GM21423 (cell line): Measurements from ENCODE around the gene EAPP.
"Not testable (repeated sequence)": the region's sequence is repeated elsewhere in the genome, so short reads cannot be mapped to it uniquely, and the experiment has no call there.

Experiments used
- ATAC-seq: cut with Tn5 transposase; IDR thresholded peaks from one replicate; pipeline ENCODE4 v1.9.1; 2021; ENCODE audit warnings: mild to moderate bottlenecking, moderate library complexity; ENCODE audit not compliant: unreplicated experiment

Gene EAPP, protein sequence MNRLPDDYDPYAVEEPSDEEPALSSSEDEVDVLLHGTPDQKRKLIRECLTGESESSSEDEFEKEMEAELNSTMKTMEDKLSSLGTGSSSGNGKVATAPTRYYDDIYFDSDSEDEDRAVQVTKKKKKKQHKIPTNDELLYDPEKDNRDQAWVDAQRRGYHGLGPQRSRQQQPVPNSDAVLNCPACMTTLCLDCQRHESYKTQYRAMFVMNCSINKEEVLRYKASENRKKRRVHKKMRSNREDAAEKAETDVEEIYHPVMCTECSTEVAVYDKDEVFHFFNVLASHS

DNA sequence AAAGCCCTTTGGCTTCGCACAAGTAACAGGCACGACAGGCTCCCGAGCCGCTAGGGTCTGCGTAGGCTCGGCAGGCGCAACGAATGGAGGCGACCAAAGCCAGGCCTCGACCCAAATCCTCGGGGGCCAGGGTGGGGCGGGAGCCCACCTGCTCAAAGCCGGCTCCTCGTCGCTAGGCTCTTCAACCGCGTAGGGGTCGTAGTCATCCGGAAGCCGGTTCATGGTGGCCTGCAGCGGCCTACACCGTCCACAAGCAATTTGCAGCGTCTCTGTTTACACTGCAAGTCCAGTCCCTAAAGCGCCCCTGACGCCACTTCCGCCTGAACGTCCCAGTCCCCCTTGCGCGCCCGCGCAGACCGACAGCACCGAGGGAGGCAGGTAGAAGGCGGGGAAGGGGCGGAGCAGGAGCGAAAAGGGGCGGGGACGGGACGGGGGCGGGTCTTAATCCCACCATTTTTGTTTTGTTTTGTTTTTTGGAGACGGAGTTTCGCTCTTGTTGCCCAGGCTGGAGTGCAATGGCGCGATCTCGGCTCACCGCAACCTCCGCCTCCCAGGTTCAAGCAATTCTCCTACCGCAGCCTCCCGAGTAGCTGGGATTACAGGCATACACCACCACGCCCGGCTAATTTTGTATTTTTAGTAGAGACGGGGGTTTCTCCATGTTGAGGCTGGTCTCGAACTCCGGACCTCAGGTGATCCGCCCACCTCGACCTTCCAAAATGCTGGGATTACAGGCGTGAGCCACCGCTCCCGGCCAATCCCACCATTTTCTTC is at the start of gene EAPP:
Gene EAPP (minus strand): TSS at position 295 of the 774 bp plus-strand sequence. CDS start 73 bp downstream, at position 222.
- ATAC-seq = peak; percentile 100

DNA sequence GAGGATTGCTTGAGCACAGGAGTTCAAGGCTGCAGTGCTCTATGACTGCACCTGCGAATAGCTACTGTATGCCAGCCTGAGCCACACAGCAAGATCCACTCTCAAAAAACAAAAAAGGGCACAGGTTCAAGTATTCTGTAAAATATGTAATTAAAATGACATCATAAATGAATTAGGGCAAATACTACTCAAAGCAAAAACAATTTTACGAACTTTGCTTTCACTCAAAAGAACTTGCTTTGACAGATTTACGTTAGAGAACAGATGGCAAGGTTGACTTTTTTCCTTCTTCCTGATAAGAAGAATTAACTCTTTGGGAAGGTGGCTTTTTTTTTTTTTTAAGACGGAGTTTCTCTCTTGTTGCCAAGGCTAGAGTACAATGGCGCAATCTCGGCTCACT is 44.0 kb upstream of the EAPP start:
- ATAC-seq = no peak

DNA sequence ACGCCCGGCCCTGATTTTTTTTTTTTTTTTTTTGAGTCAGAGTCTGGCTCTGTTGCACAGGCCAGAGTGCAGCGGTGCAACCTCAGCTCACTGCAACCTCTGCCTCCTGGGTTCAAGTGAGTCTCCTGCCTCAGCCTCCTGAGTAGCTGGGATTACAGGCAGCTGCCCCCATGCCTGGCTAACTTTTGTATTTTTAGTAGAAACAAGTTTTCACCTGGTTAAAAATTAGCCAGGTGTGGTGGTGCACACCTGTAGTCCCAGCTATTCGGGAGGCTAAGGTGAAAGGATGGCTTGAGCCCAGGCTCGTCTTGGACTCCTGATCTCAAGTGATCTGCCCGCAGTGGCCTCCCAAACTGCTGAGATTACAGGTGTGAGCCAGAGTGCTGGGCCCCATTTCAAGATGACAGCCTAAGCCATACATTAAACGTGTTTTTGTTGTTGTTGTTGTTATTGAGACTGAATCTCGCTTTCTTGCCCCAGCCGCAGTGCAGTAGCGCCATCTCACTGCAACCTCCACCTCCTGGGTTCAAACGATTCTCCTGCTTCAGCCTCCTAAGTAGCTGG is 42.7 kb upstream of the EAPP start:
- no peak for ATAC-seq

DNA sequence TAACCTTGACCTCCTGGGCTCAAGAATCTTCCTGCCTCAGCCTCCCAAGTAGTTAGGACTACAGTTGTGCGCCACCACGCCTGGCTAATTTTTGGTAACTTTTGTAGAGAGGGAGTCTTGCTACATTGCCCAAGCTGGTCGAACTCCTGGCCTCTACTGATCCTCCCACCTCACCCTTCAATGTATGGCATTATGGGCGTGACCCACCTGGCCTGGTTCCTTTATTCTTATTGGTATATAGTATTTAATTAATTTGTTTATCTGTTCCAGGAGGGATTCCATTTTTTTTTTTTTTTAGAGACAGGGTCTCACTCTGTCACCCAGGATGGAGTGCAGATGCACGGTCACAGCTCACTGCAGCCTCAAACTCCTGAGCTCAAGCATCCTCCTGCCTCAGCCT is 40.9 kb upstream of the EAPP start:
- ATAC-seq = no peak

DNA sequence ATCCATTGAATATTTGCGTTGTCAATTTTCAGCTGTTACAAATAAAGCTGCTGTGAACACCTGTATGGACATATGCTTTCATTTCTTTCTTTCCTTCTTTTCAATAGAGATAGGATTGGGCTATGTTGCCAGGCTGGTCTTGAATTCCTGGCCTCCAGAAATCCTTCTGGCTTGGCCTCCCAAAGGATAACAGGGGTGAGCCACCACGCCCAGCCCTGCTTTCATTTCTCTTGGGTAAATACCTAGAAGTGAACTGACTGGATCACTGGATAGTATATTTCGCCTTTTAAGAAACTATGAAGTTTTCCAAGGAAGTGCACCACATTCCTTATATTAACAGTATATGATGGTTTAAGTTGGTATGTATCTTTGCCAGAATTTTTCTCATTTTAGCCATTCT is 32.3 kb upstream of the EAPP start:
- ATAC-seq = no peak

DNA sequence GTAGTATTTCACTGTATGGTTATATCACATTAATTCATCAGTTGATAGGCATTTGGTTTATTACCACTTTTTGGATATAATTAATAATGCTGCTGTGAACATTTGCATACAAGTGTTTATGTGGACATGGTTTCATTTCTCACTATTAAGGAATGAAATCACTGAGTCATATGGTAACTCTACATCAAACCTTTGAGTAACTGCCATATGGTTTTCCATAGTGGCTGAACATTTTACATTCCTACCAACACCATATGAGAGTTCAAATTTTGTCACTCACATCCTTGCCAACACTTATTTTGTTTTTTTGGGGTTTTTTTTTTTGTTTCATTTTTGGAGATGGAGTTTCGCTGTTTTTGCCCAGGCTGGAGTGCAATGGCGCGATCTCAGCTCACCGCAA is 30.2 kb upstream of the EAPP start:
- no peak for ATAC-seq

DNA sequence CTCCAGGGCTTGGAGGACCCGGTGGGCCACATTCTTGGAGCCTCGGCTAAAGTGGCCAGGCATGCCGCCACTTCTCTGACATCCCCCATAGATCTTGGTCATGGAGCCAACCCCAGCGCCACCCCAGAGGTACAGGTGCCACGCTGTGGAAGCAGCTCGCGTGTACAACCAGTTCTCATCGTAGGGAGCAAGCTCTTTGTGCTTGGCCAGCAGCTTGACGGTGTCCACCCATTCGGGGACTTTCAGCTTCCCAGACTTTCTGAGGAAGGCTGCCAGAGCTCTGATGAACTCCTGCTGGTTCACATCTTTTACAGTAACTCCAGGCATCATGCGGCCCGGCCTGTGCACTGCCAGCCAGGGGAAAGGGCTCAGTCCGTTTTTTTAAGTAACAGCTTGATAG is 29.3 kb upstream of the EAPP start:
- ATAC-seq = no peak

DNA sequence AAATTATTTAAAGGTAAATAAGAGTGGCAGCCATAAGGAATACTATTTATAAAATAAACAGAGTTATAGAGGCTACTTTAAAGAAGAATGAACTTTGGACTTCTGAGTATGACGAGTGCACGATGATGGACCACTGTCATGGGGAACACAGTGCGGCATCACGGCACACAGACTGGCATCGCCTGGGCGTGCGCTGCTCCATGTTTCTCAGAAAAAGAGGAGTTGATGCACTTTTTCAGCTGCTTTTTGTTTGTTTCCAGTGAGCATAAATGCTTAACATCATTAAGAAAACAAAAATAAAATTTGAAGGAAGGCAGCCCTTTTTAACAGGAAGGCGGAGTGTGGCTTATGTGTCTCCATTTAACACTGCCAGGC is 23.3 kb upstream of the EAPP start:
- ATAC-seq = no peak

DNA sequence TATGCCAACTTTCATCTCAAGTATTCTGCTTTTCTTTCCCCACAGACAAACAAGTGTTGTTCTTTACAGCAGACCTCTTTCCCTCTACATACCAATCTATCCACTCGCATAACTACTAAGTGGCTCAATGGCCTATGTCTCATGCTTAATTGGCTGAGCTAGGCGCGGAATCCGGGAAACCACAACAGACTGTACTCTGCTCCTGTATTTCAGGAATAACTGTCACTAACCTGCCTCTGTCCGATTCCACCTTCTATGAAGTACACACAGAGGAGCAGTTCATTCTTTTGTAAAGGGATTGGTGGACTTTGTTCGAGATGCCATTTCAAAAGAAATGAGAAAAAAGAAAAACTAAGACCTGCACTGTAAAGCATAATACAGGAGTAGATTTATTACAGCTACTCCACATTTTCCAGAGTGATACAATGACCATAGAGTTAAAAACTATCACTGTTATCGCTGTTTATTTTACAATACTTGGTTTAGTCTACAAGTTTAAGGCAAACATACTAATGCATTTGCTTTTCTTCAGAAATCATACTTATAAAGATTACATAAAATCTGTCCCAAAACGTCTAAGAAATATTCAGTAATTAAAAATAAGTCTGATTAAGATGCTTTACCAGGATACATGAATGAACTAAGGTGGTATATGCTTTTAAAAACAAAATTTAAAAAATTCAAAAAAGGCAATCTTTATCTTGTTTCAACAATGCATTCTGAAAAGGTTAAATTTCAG is 22.7 kb upstream of the EAPP start:
- ATAC-seq = not testable (repeated sequence)

DNA sequence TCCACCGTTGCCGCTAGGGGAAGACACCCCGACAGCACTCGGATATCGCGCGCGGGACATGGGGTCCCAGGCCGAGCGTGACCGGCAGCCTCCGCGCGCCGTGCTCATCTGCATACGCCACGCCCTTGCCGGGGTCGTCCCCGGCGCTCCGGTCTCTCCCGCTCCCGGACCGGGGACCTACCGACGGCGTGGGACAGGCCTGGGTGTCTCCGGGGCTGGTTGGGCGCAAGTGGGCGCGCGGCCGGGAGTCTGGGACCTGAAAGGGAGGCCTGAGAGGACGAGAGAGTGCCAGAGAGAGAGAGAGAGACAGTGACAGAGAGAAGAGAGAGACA is 17.0 kb upstream of the EAPP start:
- peak; percentile 47 for ATAC-seq

DNA sequence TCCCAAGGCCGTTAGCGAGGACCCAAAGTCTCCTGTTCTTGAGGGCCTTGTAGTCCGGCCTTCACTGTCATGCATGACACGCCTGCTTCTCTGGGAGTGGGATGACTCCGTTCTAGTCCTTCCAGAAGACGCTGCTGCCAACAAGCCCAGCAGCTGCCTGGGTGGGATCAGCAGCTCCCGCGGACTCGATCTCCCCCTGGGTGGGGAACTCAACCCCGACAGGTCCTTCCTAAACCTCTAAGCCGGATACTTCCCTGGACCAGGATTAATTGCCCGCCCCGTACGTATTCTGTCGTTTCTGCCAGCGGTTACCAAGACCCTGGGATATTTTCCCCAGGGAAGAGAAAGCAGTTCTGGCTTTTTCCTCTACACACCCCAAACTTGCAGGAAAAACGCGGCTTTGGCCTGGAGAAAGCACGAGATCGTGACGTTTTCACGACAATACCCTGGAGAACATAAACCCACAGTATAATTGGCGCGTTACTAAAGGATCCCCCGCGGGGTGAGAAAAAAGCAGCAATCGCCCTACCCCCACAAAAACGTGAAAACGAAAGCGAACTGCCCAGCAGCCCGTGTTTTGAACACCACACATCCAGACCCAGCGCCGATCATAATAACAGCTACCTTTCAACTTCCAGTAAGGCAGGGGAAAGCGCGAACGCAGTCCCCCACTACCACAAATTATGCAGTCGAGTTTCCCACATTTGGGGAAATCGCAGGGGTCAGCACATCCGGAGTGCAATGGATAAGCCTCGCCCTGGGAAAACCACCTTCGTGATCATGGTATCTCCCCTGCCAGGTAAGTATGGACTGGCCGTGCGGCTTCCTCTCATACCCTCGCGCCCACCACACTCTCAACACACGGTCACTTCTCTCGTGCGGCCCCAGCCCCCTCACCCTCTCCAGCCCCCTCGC is 16.3 kb upstream of the EAPP start:
- ATAC-seq = peak; percentile 61

DNA sequence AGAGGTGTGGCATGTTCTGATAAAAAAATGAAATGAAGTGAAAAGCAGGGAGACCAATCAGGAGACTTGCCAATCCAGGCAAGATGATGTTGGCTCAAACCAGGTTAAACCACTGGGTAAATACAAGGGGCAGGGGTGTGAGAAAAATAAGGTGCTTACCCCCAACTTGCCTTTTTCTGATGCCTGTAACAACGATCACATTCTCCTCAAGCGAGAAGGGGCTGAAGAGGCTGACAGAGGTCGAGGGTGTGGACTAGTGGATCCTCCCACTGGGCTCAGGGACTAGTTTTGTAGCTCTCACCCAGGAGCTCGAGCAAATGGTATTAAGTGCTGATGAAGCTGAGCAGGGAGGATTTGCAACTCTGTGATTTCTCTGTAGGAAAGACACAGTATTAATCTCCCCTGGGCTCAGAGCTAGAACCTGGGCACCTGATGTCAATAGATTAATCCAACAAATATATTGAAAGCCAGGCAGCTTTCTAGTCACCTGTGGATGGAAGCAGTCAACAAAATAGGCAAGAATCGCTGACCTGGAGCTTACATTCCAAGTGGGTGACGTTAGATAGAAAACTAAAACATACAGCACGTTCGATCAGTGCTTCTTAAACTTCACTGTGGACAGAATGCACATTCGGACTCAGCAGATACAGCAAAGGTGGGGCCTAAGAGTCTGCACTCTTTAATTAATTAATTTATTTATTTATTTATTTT is 15.2 kb upstream of the EAPP start:
- no peak for ATAC-seq

DNA sequence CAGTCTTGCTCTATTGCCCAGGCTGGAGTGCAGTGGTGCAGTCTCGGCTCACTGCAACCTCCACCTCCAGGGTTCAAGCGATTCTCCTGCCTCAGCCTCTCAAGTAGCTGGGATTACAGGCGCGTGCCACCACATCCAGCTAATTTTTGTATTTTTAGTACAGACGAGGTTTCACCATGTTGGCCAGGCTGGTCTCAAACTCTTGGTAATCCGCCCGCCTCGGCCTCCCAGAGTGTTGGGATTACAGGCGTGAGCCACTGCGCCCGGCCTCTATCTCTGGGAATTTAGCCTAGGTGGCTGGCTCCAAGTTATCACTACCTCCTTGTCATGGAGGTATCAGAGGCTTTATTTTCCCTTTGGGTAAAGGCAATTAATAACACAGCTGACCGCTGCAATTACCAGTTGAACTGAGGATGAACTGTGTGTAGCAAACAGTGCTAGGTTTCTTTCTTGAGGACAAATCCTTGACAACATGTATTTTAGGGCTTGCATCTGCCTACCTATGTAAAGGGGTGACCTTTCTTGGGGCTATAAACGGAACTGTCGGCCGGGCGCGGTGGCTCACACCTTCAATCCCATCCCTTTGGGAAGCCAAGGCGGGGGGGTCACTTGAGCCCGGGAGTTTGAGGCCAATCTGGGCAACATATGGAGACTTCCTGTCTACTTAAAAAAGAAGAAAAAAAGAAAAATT is 9.9 kb upstream of the EAPP start:
- ATAC-seq = not testable (repeated sequence)

DNA sequence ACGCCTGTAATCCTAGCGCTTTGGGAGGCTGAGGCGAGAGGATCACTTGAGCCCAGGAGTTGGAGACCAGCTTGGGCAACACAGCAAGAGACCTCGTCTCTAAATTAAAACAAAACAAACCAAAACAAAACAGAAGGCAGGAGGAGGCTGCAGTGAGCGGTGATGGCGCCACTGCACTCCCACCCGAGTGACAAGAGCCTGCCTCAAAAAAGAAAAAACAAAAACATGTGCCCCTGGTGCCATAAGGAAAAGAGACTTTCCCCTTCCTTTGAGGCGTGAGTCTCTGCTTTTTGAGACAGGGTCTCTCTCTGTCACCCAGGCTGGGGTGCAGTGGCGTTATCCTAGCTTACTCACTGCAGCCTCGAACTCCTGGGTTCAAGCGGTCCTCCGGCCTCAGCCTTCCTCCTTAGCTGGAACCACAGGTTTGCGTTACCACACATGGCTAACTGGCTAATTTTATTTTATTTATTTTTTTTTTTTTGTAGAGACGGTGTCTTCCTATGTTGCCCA is 9.0 kb upstream of the EAPP start:
- ATAC-seq = no peak

DNA sequence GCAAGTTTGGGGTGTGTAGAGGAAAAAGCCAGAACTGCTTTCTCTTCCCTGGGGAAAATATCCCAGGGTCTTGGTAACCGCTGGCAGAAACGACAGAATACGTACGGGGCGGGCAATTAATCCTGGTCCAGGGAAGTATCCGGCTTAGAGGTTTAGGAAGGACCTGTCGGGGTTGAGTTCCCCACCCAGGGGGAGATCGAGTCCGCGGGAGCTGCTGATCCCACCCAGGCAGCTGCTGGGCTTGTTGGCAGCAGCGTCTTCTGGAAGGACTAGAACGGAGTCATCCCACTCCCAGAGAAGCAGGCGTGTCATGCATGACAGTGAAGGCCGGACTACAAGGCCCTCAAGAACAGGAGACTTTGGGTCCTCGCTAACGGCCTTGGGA is 7.6 kb upstream of the EAPP start:
- ATAC-seq = peak; percentile 28

DNA sequence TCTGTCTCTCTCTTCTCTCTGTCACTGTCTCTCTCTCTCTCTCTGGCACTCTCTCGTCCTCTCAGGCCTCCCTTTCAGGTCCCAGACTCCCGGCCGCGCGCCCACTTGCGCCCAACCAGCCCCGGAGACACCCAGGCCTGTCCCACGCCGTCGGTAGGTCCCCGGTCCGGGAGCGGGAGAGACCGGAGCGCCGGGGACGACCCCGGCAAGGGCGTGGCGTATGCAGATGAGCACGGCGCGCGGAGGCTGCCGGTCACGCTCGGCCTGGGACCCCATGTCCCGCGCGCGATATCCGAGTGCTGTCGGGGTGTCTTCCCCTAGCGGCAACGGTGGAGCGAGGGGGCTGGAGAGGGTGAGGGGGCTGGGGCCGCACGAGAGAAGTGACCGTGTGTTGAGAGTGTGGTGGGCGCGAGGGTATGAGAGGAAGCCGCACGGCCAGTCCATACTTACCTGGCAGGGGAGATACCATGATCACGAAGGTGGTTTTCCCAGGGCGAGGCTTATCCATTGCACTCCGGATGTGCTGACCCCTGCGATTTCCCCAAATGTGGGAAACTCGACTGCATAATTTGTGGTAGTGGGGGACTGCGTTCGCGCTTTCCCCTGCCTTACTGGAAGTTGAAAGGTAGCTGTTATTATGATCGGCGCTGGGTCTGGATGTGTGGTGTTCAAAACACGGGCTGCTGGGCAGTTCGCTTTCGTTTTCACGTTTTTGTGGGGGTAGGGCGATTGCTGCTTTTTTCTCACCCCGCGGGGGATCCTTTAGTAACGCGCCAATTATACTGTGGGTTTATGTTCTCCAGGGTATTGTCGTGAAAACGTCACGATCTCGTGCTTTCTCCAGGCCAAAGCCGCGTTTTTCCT is 7.0 kb upstream of the EAPP start:
- ATAC-seq = peak; percentile 67

DNA sequence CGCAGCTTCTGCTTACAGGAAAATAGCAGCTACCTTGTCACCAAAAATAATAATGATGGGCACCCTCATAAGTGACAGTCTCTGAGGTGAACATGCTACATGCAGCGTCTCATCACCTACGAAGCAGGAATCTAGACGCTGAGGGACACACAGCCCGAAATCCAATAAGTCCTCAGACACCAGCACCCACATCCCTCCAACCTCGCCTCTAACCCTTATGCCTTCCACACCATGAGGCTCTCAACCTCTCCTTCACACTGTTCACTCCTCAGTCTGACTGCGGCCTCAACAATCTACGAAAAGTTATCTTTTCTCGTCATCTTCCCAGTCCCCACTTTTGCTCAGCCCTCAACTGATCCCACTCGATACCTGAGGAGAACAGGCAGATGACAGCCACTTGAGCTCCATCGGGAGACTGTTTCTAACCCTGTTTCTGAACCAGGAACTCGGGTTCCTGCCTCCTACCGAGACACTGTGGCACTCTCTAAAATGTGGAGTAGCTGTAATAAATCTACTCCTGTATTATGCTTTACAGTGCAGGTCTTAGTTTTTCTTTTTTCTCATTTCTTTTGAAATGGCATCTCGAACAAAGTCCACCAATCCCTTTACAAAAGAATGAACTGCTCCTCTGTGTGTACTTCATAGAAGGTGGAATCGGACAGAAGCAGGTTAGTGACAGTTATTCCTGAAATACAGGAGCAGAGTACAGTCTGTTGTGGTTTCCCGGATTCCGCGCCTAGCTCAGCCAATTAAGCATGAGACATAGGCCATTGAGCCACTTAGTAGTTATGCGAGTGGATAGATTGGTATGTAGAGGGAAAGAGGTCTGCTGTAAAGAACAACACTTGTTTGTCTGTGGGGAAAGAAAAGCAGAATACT is 919 bp upstream of the EAPP start:
- not testable (repeated sequence) for ATAC-seq
